ENCODE data around the gene CA10.

The CA10 gene

GRCh38 chr17:52154466-52154865 lies 4.0 kb downstream of the CA10 start:
- no peak overlapping the region for H3K27ac ChIP-seq (ENCODE audit: low read depth, low read length, poor library complexity, severe bottlenecking)
- no peaks in the 10 kb centered on the region for H3F3A ChIP-seq (ENCODE audit: insufficient read depth, low read length)
- no peak overlapping the region for H3K4me2 ChIP-seq (ENCODE audit: low read length)
- H3K36me3 ChIP-seq (ENCODE audit: insufficient read depth, low read length) = no peaks in the 10 kb centered on the region
- H4K20me1 ChIP-seq (ENCODE audit: insufficient read depth, low read length) = no peaks in the 10 kb centered on the region
- H3K4me3 ChIP-seq (ENCODE audit: low read depth, low read length, poor library complexity, severe bottlenecking) = no peak overlapping the region
- no peaks in the 10 kb centered on the region for H3K4me1 ChIP-seq (ENCODE audit: insufficient read depth, low read length, severe bottlenecking)
- no peak overlapping the region for H2AFZ ChIP-seq (ENCODE audit: low read length)
- TF ChIP-seq CTCF (IDR thresholded peaks at IDR 0.05; ENCODE audit: low read length) (no peak), EZH2 (IDR thresholded peaks at IDR 0.05; ENCODE audit: borderline replicate concordance, low read length) (no peak)
- no peaks in the 10 kb centered on the region for H3K9me3 ChIP-seq (ENCODE audit: low read length)
- no peaks in the 10 kb centered on the region for H3K79me2 ChIP-seq (ENCODE audit: insufficient read depth, low read length)
- H3K27me3 ChIP-seq (ENCODE audit: insufficient read depth, low read length) = no peaks in the 10 kb centered on the region
- H3K9me2 ChIP-seq (ENCODE audit: low read depth, low read length) = no peaks in the 10 kb centered on the region
- H3K9ac ChIP-seq (ENCODE audit: low read length) = no peak overlapping the region

GRCh38 chr17:52150935-52151334 lies 7.6 kb downstream of the CA10 start:
- H2AFZ ChIP-seq (ENCODE audit: low read length) = no peak overlapping the region
- no peaks in the 10 kb centered on the region for H3F3A ChIP-seq (ENCODE audit: insufficient read depth, low read length)
- H3K9me2 ChIP-seq (ENCODE audit: low read depth, low read length) = no peaks in the 10 kb centered on the region
- H3K4me3 ChIP-seq (ENCODE audit: low read depth, low read length, poor library complexity, severe bottlenecking) = no peak overlapping the region
- no peak overlapping the region for H3K4me2 ChIP-seq (ENCODE audit: low read length)
- TF ChIP-seq CTCF (IDR thresholded peaks at IDR 0.05; ENCODE audit: low read length) (no peak), EZH2 (IDR thresholded peaks at IDR 0.05; ENCODE audit: borderline replicate concordance, low read length) (no peak)
- H3K79me2 ChIP-seq (ENCODE audit: insufficient read depth, low read length) = no peaks in the 10 kb centered on the region
- H3K36me3 ChIP-seq (ENCODE audit: insufficient read depth, low read length) = no peaks in the 10 kb centered on the region
- no peaks in the 10 kb centered on the region for H3K9me3 ChIP-seq (ENCODE audit: low read length)
- no peaks in the 10 kb centered on the region for H3K27me3 ChIP-seq (ENCODE audit: insufficient read depth, low read length)
- H3K4me1 ChIP-seq (ENCODE audit: insufficient read depth, low read length, severe bottlenecking) = no peaks in the 10 kb centered on the region
- H4K20me1 ChIP-seq (ENCODE audit: insufficient read depth, low read length) = no peaks in the 10 kb centered on the region
- no peak overlapping the region for H3K9ac ChIP-seq (ENCODE audit: low read length)
- no peak overlapping the region for H3K27ac ChIP-seq (ENCODE audit: low read depth, low read length, poor library complexity, severe bottlenecking)

GRCh38 chr17:52149626-52150025 lies 8.9 kb downstream of the CA10 start:
- Histone ChIP-seq H3K4me2 (ENCODE audit: low read length) (no peak overlapping the region), H3K36me3 (ENCODE audit: insufficient read depth, low read length) (no peaks in the 10 kb centered on the region), H3K9me3 (ENCODE audit: low read length) (no peaks in the 10 kb centered on the region), H3F3A (ENCODE audit: insufficient read depth, low read length) (no peaks in the 10 kb centered on the region), H3K27ac (ENCODE audit: low read depth, low read length, poor library complexity, severe bottlenecking) (no peak overlapping the region), H3K4me1 (ENCODE audit: insufficient read depth, low read length, severe bottlenecking) (no peaks in the 10 kb centered on the region), H3K27me3 (ENCODE audit: insufficient read depth, low read length) (no peaks in the 10 kb centered on the region), H2AFZ (ENCODE audit: low read length) (no peak overlapping the region), H3K4me3 (ENCODE audit: low read depth, low read length, poor library complexity, severe bottlenecking) (no peak overlapping the region), H4K20me1 (ENCODE audit: insufficient read depth, low read length) (no peaks in the 10 kb centered on the region), H3K9me2 (ENCODE audit: low read depth, low read length) (no peaks in the 10 kb centered on the region), H3K79me2 (ENCODE audit: insufficient read depth, low read length) (no peaks in the 10 kb centered on the region), H3K9ac (ENCODE audit: low read length) (no peak overlapping the region)
- TF ChIP-seq EZH2 (IDR thresholded peaks at IDR 0.05; ENCODE audit: borderline replicate concordance, low read length) (no peak), CTCF (IDR thresholded peaks at IDR 0.05; ENCODE audit: low read length) (no peak)
